SK-N-SH (cell line): ENCODE data around the gene CCDC188. TPM values are rescaled to one million over a fixed set of nuclear protein-coding genes. Genes with fewer than 3 reads are reported as not detected.

ENCODE experiments used
- CTCF ChIA-PET: fragments of 300-600, 350-600 bp; formaldehyde crosslinking; extraction: SDS; loops from one replicate; lab custom pipeline; 2021; lab: Yijun Ruan, JAX
- POLR2A ChIA-PET: fragments of 350-600 bp; sonication (Branson Sonifier 250); formaldehyde crosslinking; extraction: SDS; loops from one replicate; lab custom pipeline; 2020; ENCODE audit warnings: antibody characterized with exemption, inconsistent platforms; lab: Yijun Ruan, JAX
- DNase-seq: peaks from one replicate; pipeline ENCODE4 v3.0.0; 2012
- H2AFZ ChIP-seq: fragments of 200-600 bp; sonication (generic); 2 replicates; pipeline ENCODE4 v1.8.1; 2016; ENCODE audit warnings: antibody characterized with exemption, mild to moderate bottlenecking, low read depth
- H3F3A ChIP-seq: fragments of 200-600 bp; sonication (generic); replicated peaks from 2 replicates; pipeline ENCODE3; 2016; ENCODE audit warnings: antibody characterized with exemption, mild to moderate bottlenecking; ENCODE audit not compliant: insufficient read depth
- H3K27ac ChIP-seq, 2 experiments: fragments of 200-500 bp in 1 of 2; fragments of 200-600 bp in 1 of 2; sonication (Bioruptor generic) in 1 of 2; sonication (generic), shearing (Covaris generic) in 1 of 2; 2 replicates each; pipeline versions ENCODE4 v1.5.1 to v1.6.1; 2014 to 2016; ENCODE audit warnings: low read depth in 2 of 2, inconsistent platforms in 1 of 2, low read length in 1 of 2, mild to moderate bottlenecking in 1 of 2, mixed read lengths in 1 of 2
- H3K27me3 ChIP-seq: fragments of 200-600 bp; sonication (generic), shearing (Covaris generic); 2 replicates; pipeline ENCODE4 v1.6.1; 2016; ENCODE audit warnings: mixed run types; ENCODE audit not compliant: insufficient read depth
- H3K36me3 ChIP-seq, 2 experiments: fragments of 200-500 bp in 1 of 2; fragments of 200-600 bp in 1 of 2; sonication (Bioruptor generic) in 1 of 2; sonication (generic) in 1 of 2; replicated peaks in 1 of 2; 2 replicates each; pipeline versions ENCODE3 to v1.5.1; 2014 to 2016; ENCODE audit warnings: low read length in 1 of 2, mild to moderate bottlenecking in 1 of 2; ENCODE audit not compliant: insufficient read depth in 2 of 2, control insufficient read depth in 1 of 2
- H3K4me1 ChIP-seq, 2 experiments: fragments of 200-500 bp in 1 of 2; fragments of 200-600 bp in 1 of 2; sonication (Bioruptor generic) in 1 of 2; sonication (generic), shearing (Covaris generic) in 1 of 2; 2 replicates each; pipeline versions ENCODE4 v1.5.1 to v1.6.1; 2014 to 2016; ENCODE audit warnings: low read depth in 1 of 2, low read length in 1 of 2, mixed run types in 1 of 2; ENCODE audit not compliant: insufficient read depth in 2 of 2, control insufficient read depth in 1 of 2
- H3K4me2 ChIP-seq: fragments of 200-600 bp; sonication (generic), shearing (Covaris generic); 2 replicates; pipeline ENCODE4 v1.6.1; 2017; ENCODE audit warnings: mixed run types
- H3K4me3 ChIP-seq, 2 experiments: fragments of 200-500 bp in 1 of 2; fragments of 200-600 bp in 1 of 2; sonication (Bioruptor generic) in 1 of 2; sonication (generic), shearing (Covaris generic) in 1 of 2; 2 replicates each; pipeline versions ENCODE4 v1.5.1 to v1.8.1; 2014 to 2016; ENCODE audit warnings: low read depth in 2 of 2, inconsistent platforms in 1 of 2, low read length in 1 of 2, mild to moderate bottlenecking in 1 of 2, mixed read lengths in 1 of 2, moderate library complexity in 1 of 2
- H3K79me2 ChIP-seq: fragments of 200-600 bp; sonication (generic); 2 replicates; pipeline ENCODE4 v1.8.1; 2017; ENCODE audit warnings: mild to moderate bottlenecking; ENCODE audit not compliant: insufficient read depth
- H3K9ac ChIP-seq: fragments of 200-600 bp; sonication (generic); 2 replicates; pipeline ENCODE4 v1.6.1; 2017; ENCODE audit warnings: mixed run types
- H3K9me2 ChIP-seq: fragments of 200-600 bp; sonication (generic); 2 replicates; pipeline ENCODE4 v1.6.1; 2017; ENCODE audit warnings: mixed run types
- H3K9me3 ChIP-seq: fragments of 200-600 bp; sonication (generic); 2 replicates; pipeline ENCODE4 v1.6.1; 2017; ENCODE audit warnings: mixed run types, mild to moderate bottlenecking, moderate library complexity
- H4K20me1 ChIP-seq: fragments of 200-600 bp; sonication (generic); 2 replicates; pipeline ENCODE4 v1.6.1; 2017; ENCODE audit warnings: mild to moderate bottlenecking, mixed run types; ENCODE audit not compliant: insufficient read depth
- CHD2 ChIP-seq: fragments of 150-350 bp; IDR thresholded peaks from 2 replicates; pipeline ENCODE4 v1.6.1; 2018; ENCODE audit warnings: low read length; ENCODE audit not compliant: partially characterized antibody
- ELF1 ChIP-seq: IDR thresholded peaks from 2 replicates; pipeline ENCODE4 v1.4.0; 2012
- FOXJ3 ChIP-seq: sonication (generic); formaldehyde crosslinking; IDR thresholded peaks from 2 replicates; pipeline ENCODE4 v1.5.1; 2020; ENCODE audit warnings: mild to moderate bottlenecking, missing genetic modification reagents
- MEF2A ChIP-seq: IDR thresholded peaks from 2 replicates; pipeline ENCODE4 v1.4.0; 2012; ENCODE audit warnings: low read depth, borderline replicate concordance
- NFIC ChIP-seq: IDR thresholded peaks from 2 replicates; pipeline ENCODE4 v1.4.0; 2012; ENCODE audit warnings: borderline replicate concordance
- POLR2AphosphoS5 ChIP-seq: IDR thresholded peaks from 2 replicates; pipeline ENCODE4 v1.6.1; 2012; ENCODE audit warnings: low read depth, low read length
- RCOR1 ChIP-seq: fragments of 150-350 bp; IDR thresholded peaks from 2 replicates; pipeline ENCODE4 v1.6.1; 2017; ENCODE audit warnings: antibody characterized with exemption, low read length
- RFX5 ChIP-seq: IDR thresholded peaks from 2 replicates; pipeline ENCODE4 v1.6.1; 2012; ENCODE audit warnings: mild to moderate bottlenecking, improper control_type of control experiment, low read length
- TAF1 ChIP-seq: IDR thresholded peaks from 2 replicates; pipeline ENCODE4 v1.6.1; 2012; ENCODE audit warnings: low read depth, mild to moderate bottlenecking, low read length, moderate library complexity, borderline replicate concordance
- WGBS: methylation state at CpG from one replicate; pipeline ENCODE4 v1.1.6; 2017; ENCODE audit warnings: low lambda C conversion rate; 5-methylcytosine and 5-hydroxymethylcytosine counted together
- polyA plus RNA-seq, 3 experiments: library from polyadenylated mRNA; depleted of rRNA; stranded (reverse); fragments of >200 nt; gene quantifications; 2 replicates each; pipeline ENCODE4 v1.2.3, GENCODE V29; 2012
- TF ChIP-seq, protein P1 (sequence below): IDR thresholded peaks from 2 replicates; pipeline ENCODE4 v1.4.0; 2012; ENCODE audit warnings: low read depth, borderline replicate concordance
- TF ChIP-seq, protein P2 (sequence below): fragments of 150-350 bp; IDR thresholded peaks from 2 replicates; pipeline ENCODE4 v1.6.1; 2016; ENCODE audit warnings: mild to moderate bottlenecking, low read depth, low read length
- TF ChIP-seq, protein P3 (sequence below): IDR thresholded peaks from 2 replicates; pipeline ENCODE4; 2012
- TF ChIP-seq, protein P4 (sequence below): fragments of 150-350 bp; IDR thresholded peaks from 2 replicates; pipeline ENCODE4 v1.6.1; 2017; ENCODE audit warnings: antibody characterized with exemption, low read length, low read depth, borderline replicate concordance

The CCDC188 gene
- polyA plus RNA-seq, 1 of the 3 experiments (the other 2 are of a cell fraction) = 21.1 TPM

DNA sequence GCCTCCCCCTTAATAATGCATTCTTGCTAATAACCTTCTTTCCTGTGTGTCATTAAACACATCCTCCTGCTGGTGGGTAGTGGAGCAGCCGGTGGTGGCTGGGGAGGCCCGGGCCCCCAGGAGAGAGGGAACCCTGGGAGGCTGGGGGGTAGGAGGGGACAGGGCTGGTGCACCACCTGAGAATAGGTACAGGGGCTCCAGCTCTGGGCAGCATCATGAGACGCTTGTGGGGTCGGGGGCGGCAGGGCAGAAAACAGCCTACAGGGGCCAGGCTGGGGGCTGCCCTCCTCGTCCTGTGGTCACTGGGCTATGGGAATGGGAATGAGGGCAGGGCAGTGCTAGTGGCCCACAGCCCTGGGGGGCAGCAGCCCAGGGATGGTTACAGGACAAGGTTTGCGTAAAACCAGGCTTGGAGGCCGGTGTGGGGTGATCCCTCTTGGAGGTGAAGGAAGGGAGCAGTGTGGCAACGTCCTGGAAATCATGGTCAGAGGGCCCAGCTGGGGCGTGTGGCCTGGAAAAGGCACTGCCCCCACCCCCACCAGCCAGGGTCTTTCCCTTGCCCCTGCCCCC is 18.5 kb upstream of the CCDC188 start:
- H3K9ac ChIP-seq = no peak overlapping the region
- H4K20me1 ChIP-seq = no peaks in the 10 kb centered on the region
- no peaks in the 10 kb centered on the region for H3F3A ChIP-seq
- ChIA-PET POLR2A (no interaction called here), CTCF (interaction anchor here (3.6 kb wide), 1 partner anchor 117 kb away, joined by 15 read pairs; no protein-coding TSS in a partner anchor)
- H3K36me3 ChIP-seq = no peaks in the 10 kb centered on the region
- peaks cover 0 to 2% of the 10 kb centered on the region in 2 experiments; a peak in 1 of 4 replicates for H3K4me1 ChIP-seq
- H3K27ac ChIP-seq = no peak overlapping the region
- no peak overlapping the region for H3K4me3 ChIP-seq
- no peaks in the 10 kb centered on the region for H3K9me2 ChIP-seq
- DNase-seq = no peak
- no peaks in the 10 kb centered on the region for H3K79me2 ChIP-seq
- TF ChIP-seq, protein P1, sequence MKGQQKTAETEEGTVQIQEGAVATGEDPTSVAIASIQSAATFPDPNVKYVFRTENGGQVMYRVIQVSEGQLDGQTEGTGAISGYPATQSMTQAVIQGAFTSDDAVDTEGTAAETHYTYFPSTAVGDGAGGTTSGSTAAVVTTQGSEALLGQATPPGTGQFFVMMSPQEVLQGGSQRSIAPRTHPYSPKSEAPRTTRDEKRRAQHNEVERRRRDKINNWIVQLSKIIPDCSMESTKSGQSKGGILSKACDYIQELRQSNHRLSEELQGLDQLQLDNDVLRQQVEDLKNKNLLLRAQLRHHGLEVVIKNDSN = no peak
- TF ChIP-seq RCOR1 (no peak), POLR2AphosphoS5 (no peak), FOXJ3 (CRISPR knock-in tag) (no peak), RFX5 (no peak), MEF2A (no peak), NFIC (no peak), CHD2 (no peak), TAF1 (no peak), ELF1 (no peak)
- TF ChIP-seq, protein P2, sequence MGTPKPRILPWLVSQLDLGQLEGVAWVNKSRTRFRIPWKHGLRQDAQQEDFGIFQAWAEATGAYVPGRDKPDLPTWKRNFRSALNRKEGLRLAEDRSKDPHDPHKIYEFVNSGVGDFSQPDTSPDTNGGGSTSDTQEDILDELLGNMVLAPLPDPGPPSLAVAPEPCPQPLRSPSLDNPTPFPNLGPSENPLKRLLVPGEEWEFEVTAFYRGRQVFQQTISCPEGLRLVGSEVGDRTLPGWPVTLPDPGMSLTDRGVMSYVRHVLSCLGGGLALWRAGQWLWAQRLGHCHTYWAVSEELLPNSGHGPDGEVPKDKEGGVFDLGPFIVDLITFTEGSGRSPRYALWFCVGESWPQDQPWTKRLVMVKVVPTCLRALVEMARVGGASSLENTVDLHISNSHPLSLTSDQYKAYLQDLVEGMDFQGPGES = no peak
- TF ChIP-seq, protein P3, sequence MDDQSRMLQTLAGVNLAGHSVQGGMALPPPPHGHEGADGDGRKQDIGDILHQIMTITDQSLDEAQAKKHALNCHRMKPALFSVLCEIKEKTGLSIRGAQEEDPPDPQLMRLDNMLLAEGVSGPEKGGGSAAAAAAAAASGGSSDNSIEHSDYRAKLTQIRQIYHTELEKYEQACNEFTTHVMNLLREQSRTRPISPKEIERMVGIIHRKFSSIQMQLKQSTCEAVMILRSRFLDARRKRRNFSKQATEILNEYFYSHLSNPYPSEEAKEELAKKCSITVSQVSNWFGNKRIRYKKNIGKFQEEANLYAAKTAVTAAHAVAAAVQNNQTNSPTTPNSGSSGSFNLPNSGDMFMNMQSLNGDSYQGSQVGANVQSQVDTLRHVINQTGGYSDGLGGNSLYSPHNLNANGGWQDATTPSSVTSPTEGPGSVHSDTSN = no peak
- TF ChIP-seq, protein P4, sequence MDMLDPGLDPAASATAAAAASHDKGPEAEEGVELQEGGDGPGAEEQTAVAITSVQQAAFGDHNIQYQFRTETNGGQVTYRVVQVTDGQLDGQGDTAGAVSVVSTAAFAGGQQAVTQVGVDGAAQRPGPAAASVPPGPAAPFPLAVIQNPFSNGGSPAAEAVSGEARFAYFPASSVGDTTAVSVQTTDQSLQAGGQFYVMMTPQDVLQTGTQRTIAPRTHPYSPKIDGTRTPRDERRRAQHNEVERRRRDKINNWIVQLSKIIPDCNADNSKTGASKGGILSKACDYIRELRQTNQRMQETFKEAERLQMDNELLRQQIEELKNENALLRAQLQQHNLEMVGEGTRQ = no peak
- WGBS = 56% methylated on average over 6 of the region's 10 CpGs
- H3K9me3 ChIP-seq = no peaks in the 10 kb centered on the region
- H3K27me3 ChIP-seq = no peaks in the 10 kb centered on the region; the same call in 1 of the 2 replicates
- H2AFZ ChIP-seq = no peak overlapping the region
- H3K4me2 ChIP-seq = no peak overlapping the region
